HepG2 (cell line): ENCODE results near the gene MMP7. TPM values are rescaled to one million over a fixed set of nuclear protein-coding genes. Genes with fewer than 3 reads are reported as not detected.

Source experiments
- ARID2 ChIP-seq: sonication (generic); formaldehyde crosslinking; IDR thresholded peaks from 2 replicates; pipeline ENCODE4 v1.8.1; 2022; ENCODE audit warnings: mild to moderate bottlenecking, missing genetic modification reagents, borderline replicate concordance
- EHMT2 ChIP-seq: fragments of 200-600 bp; sonication (generic); IDR thresholded peaks from 2 replicates; pipeline ENCODE4 v1.7.0; 2017; ENCODE audit warnings: antibody characterized with exemption, low read depth, low read length, borderline replicate concordance
- HMGXB4 ChIP-seq, 2 experiments: sonication (generic) in 1 of 2; formaldehyde crosslinking in 1 of 2; IDR thresholded peaks; 2 replicates each; pipeline versions ENCODE4 v1.4.0 to v1.6.1; 2018 to 2020; ENCODE audit warnings: missing genetic modification reagents in 2 of 2, borderline replicate concordance in 1 of 2, low read depth in 1 of 2, mild to moderate bottlenecking in 1 of 2, missing biosample characterization in 1 of 2
- HNF4G ChIP-seq, 2 experiments: sonication (generic) in 1 of 2; formaldehyde crosslinking in 1 of 2; IDR thresholded peaks; 2 replicates each; pipeline versions ENCODE4 v1.4.0 to v1.6.1; 2011 to 2020; ENCODE audit warnings: borderline replicate concordance in 2 of 2, low read depth in 2 of 2, mild to moderate bottlenecking in 2 of 2, low read length in 1 of 2, missing genetic modification reagents in 1 of 2, moderate library complexity in 1 of 2
- KDM4B ChIP-seq: sonication (generic); formaldehyde crosslinking; IDR thresholded peaks from 2 replicates; pipeline ENCODE4 v1.4.0; 2020; ENCODE audit warnings: missing genetic modification reagents
- KLF15 ChIP-seq: sonication (generic); formaldehyde crosslinking; IDR thresholded peaks from 2 replicates; pipeline ENCODE4 v1.8.1; 2023; ENCODE audit warnings: borderline replicate concordance, mild to moderate bottlenecking, inconsistent platforms, missing genetic modification reagents, mixed read lengths
- NR1H2 ChIP-seq: sonication (generic); formaldehyde crosslinking; IDR thresholded peaks from 2 replicates; pipeline ENCODE4 v1.8.1; 2022; ENCODE audit warnings: low read depth, missing genetic modification reagents, borderline replicate concordance
- NR2F2 ChIP-seq: IDR thresholded peaks from 2 replicates; pipeline ENCODE4 v1.6.1; 2012; ENCODE audit warnings: low read depth, inconsistent platforms, borderline replicate concordance
- PHF21A ChIP-seq: sonication (generic); formaldehyde crosslinking; IDR thresholded peaks from 2 replicates; pipeline ENCODE4 v1.5.0; 2020; ENCODE audit warnings: mild to moderate bottlenecking, missing genetic modification reagents
- SAFB2 ChIP-seq: sonication (generic); formaldehyde crosslinking; IDR thresholded peaks from 2 replicates; pipeline ENCODE4 v1.5.1; 2020; ENCODE audit warnings: missing genetic modification reagents, low read depth, mild to moderate bottlenecking, borderline replicate concordance
- SNAI1 ChIP-seq: sonication (generic); formaldehyde crosslinking; IDR thresholded peaks from 2 replicates; pipeline ENCODE4 v1.5.0; 2020; ENCODE audit warnings: mild to moderate bottlenecking, missing genetic modification reagents, borderline replicate concordance
- ZBTB42 ChIP-seq: sonication (generic); formaldehyde crosslinking; IDR thresholded peaks from 2 replicates; pipeline ENCODE4 v1.5.0; 2020; ENCODE audit warnings: mild to moderate bottlenecking, missing genetic modification reagents
- ZNF30 ChIP-seq: sonication (generic); formaldehyde crosslinking; IDR thresholded peaks from 2 replicates; pipeline ENCODE4 v1.5.0; 2020; ENCODE audit warnings: mild to moderate bottlenecking, missing genetic modification reagents
- ZNF512 ChIP-seq: sonication (generic); formaldehyde crosslinking; IDR thresholded peaks from 2 replicates; pipeline ENCODE4 v1.4.0; 2020; ENCODE audit warnings: mild to moderate bottlenecking, missing genetic modification reagents
- ZNF747 ChIP-seq: sonication (generic); formaldehyde crosslinking; IDR thresholded peaks from 2 replicates; pipeline ENCODE4 v1.8.1; 2023; ENCODE audit warnings: missing genetic modification reagents, mild to moderate bottlenecking, borderline replicate concordance
- polyA plus RNA-seq, 8 experiments: library from polyadenylated mRNA; depleted of rRNA in 3 of 8; stranded (reverse) in 7 of 8; unstranded in 1 of 8; fragments of >200 nt; fragmentation: Illumina TruSeq in 4 of 8; extraction: Trizol in 4 of 8; gene quantifications; 2 replicates each; pipeline versions ENCODE4 v1.2.1 to v1.2.3, GENCODE V29; 2011 to 2016; ENCODE audit warnings: low read depth in 4 of 8, missing spikeins in 1 of 8, mixed read lengths in 1 of 8; ENCODE audit not compliant: insufficient read depth in 1 of 8
- total RNA-seq, 5 experiments: library from RNA; depleted of rRNA; stranded (reverse); fragments of >200 nt; fragmentation: Illumina TruSeq; extraction: Trizol; gene quantifications; 2 replicates each; pipeline ENCODE4 v1.2.3, GENCODE V29; 2016; ENCODE audit warnings: low read depth in 1 of 5
- TF ChIP-seq, protein P1 (sequence below), 2 experiments: fragments of 450-650 bp in 1 of 2; sonication (generic) in 1 of 2; formaldehyde crosslinking in 1 of 2; IDR thresholded peaks; 2 replicates each; pipeline versions ENCODE4 v1.6.1 to v1.8.0; 2016 to 2022; ENCODE audit warnings: antibody characterized with exemption in 1 of 2, mild to moderate bottlenecking in 1 of 2, missing genetic modification reagents in 1 of 2

MMP7 gene
- total and polyA plus RNA-seq, 2 of the 13 experiments (the other 11 are each of a cell fraction or from before 2014, with no cell fraction given), result 0.17 TPM; not detected in 1

DNA sequence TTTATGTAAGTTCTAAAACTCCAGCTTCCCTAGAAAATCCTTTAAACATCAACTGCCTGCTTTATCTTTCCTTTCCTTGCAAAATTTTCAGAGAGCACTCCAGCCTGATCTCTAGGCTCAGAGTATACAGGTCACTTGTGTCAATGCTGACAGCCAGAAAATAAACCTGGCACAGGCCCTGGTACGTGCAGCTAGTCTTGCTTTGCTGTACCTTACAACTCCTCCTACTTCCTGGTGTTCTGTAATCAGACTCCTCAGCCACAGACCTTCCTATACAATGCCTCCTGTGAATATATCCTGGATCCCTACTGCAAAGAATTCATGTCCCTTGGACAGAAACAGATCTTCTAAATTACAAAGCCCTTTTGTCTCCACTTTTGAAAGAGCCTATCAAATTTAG is 53.7 kb downstream of the MMP7 start (continued):
- peak; percentile 35 to 57; a peak in 2 of 4 replicates for TF ChIP-seq HMGXB4 (CRISPR knock-in tag; IDR thresholded peaks at IDR 0.05; ENCODE audit: borderline replicate concordance in 1 of 2, low read depth in 1 of 2)
- no peak for TF ChIP-seq SNAI1 (CRISPR knock-in tag)
- no peak for TF ChIP-seq KLF15 (CRISPR knock-in tag)
- TF ChIP-seq, protein P1, sequence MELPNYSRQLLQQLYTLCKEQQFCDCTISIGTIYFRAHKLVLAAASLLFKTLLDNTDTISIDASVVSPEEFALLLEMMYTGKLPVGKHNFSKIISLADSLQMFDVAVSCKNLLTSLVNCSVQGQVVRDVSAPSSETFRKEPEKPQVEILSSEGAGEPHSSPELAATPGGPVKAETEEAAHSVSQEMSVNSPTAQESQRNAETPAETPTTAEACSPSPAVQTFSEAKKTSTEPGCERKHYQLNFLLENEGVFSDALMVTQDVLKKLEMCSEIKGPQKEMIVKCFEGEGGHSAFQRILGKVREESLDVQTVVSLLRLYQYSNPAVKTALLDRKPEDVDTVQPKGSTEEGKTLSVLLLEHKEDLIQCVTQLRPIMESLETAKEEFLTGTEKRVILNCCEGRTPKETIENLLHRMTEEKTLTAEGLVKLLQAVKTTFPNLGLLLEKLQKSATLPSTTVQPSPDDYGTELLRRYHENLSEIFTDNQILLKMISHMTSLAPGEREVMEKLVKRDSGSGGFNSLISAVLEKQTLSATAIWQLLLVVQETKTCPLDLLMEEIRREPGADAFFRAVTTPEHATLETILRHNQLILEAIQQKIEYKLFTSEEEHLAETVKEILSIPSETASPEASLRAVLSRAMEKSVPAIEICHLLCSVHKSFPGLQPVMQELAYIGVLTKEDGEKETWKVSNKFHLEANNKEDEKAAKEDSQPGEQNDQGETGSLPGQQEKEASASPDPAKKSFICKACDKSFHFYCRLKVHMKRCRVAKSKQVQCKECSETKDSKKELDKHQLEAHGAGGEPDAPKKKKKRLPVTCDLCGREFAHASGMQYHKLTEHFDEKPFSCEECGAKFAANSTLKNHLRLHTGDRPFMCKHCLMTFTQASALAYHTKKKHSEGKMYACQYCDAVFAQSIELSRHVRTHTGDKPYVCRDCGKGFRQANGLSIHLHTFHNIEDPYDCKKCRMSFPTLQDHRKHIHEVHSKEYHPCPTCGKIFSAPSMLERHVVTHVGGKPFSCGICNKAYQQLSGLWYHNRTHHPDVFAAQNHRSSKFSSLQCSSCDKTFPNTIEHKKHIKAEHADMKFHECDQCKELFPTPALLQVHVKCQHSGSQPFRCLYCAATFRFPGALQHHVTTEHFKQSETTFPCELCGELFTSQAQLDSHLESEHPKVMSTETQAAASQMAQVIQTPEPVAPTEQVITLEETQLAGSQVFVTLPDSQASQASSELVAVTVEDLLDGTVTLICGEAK (IDR thresholded peaks at IDR 0.05), result no peak
- TF ChIP-seq, protein P1 (CRISPR knock-in tag; IDR thresholded peaks at IDR 0.05), result no peak; the same call in 1 of the 2 replicates
- TF ChIP-seq PHF21A (CRISPR knock-in tag), result peak; percentile 88
- no peak for TF ChIP-seq NR1H2 (CRISPR knock-in tag)
- no peak for TF ChIP-seq KDM4B (CRISPR knock-in tag)
- TF ChIP-seq SAFB2, result no peak; the same call in 1 of the 2 replicates
- TF ChIP-seq ARID2 (CRISPR knock-in tag), result no peak
- no peak for TF ChIP-seq ZBTB42 (CRISPR knock-in tag)
- TF ChIP-seq NR2F2, result peak; percentile 49; the same call in 1 of the 2 replicates
- TF ChIP-seq HNF4G (IDR thresholded peaks at IDR 0.05; ENCODE audit: borderline replicate concordance, low read depth, low read length), result peak; percentile 34; the same call in 1 of the 2 replicates
- TF ChIP-seq HNF4G (CRISPR knock-in tag; IDR thresholded peaks at IDR 0.05; ENCODE audit: borderline replicate concordance, low read depth), result no peak
- TF ChIP-seq ZNF747, result no peak
- TF ChIP-seq EHMT2, result no peak
- no peak for TF ChIP-seq ZNF512 (CRISPR knock-in tag)
- TF ChIP-seq ZNF30 (CRISPR knock-in tag), result no peak
